Activated T-helper 1 cell treated with Interleukin-2 at 50 U/mL for 16 hours (primary cell): ENCODE data around the gene C7orf25.
A peak's percentile ranks its signal among the peaks of the same experiment; 100 is the strongest.

Experiments
- DNase-seq: peaks from one replicate; pipeline ENCODE4 v3.0.0-alpha.2; 2020; ENCODE audit warnings: low read depth

Gene C7orf25

GRCh38 chr7:42911454-42912447 is at the start of gene C7orf25:
Gene C7orf25, minus strand, starts transcription at chr7:42912070. Its CDS starts 1,170 bp downstream, at chr7:42910900.
- DNase-seq = peak; percentile 93

- DNase-seq = no peak
Observed at GRCh38 chr7:42961170-42961569, 49.3 kb upstream of the C7orf25 start.

GRCh38 chr7:42960762-42961161 is 48.9 kb upstream of the C7orf25 start:
- no peak for DNase-seq

DNA sequence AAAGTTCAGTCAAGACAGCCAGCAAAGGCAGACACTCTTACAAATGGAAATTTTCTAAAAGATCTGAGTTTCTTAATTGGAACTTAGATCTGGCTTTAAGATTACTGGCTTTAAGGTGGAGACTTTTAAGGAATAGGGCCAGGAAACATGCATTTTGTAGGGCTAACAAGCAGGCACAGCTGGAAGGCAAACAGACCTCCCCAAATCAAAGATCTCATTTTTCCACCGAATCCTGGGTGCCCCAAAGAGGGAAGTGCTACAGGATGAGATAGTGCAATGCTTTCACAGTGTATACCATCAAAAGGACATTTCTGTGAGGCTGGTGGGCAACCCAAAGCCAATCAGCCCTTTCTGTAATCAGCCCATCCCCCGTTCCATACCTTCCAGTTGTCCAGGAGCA is 47.7 kb upstream of the C7orf25 start:
- no peak for DNase-seq

DNA sequence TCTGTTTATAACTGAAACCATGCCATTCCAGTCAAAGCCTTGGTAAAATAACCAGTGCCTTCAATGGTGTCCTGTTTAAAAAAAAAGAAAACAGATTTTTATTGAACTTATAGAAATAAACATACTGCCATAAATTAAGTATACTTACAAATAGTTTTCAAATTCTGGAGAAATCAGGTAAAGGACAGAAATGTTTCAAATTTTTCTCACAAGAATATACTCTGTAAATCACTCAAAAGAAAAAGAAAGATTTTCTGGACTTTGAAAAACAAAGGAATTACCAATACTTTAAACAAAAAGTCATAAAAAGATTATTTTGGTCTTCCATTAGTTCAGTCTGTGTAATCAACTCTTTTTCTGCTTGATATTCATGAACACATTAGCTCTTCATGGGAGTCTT is 44.2 kb upstream of the C7orf25 start:
- no peak for DNase-seq

DNA sequence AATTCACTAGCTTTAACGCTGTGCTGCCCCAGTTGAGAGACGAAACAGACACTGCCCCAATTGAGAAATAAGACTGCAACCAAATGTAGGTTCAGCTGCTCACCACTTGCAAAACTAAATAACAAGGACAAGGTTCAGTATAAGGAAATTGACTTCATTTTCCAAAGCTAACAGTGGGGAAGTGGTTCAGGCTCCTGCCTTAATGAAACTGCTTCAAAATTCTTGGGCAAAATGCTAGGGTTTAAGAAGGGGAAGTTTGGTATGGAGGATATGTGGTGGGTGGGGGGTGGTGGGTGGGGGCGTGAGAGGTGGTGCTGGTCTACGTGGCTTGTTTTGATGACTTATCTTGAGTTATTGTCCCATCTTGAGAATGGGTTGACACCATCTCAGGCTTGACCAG is 42.1 kb upstream of the C7orf25 start:
- no peak for DNase-seq

DNA sequence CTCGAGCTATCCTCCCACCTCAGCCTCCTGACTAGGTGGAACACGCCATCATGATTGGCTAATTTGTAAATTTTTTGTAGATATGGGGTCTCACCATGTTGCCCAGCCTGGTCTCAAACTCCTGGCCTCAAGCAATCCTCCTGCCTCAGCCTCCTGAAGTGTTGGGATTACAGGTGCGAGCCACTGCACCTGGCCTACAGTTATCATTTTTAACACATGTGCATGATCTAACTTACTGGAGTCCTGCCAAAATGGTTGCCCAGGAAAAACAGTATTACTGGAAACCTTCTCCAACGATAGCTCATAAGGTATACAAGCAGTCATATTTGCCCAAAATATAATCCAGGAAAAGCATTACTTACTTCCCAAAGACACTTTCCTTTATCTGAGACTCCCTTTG is 40.5 kb upstream of the C7orf25 start:
- DNase-seq = no peak

DNA sequence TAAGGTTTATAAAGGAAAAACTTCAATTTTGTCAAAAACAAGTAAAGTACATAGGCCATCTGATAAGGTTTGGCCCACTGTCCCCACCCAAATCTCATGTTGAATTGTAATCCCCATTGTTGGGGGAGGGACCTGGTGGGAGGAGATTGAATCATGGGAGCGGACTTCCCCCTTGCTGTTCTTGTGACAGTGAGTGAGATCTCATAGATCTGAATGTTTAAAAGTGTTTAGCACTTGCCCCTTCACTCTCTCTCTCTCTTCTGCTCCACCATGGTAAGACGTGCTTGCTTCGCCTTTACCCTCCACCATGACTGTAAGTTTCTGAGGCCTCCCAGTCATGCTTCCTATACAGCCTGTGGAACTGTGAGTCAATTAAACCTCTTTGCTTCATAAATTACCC is 38.5 kb upstream of the C7orf25 start:
- no peak for DNase-seq

- no peak for DNase-seq
Observed at GRCh38 chr7:42947521-42947920, 35.7 kb upstream of the C7orf25 start.

GRCh38 chr7:42946627-42946950 is 34.7 kb upstream of the C7orf25 start:
- no peak for DNase-seq

DNA sequence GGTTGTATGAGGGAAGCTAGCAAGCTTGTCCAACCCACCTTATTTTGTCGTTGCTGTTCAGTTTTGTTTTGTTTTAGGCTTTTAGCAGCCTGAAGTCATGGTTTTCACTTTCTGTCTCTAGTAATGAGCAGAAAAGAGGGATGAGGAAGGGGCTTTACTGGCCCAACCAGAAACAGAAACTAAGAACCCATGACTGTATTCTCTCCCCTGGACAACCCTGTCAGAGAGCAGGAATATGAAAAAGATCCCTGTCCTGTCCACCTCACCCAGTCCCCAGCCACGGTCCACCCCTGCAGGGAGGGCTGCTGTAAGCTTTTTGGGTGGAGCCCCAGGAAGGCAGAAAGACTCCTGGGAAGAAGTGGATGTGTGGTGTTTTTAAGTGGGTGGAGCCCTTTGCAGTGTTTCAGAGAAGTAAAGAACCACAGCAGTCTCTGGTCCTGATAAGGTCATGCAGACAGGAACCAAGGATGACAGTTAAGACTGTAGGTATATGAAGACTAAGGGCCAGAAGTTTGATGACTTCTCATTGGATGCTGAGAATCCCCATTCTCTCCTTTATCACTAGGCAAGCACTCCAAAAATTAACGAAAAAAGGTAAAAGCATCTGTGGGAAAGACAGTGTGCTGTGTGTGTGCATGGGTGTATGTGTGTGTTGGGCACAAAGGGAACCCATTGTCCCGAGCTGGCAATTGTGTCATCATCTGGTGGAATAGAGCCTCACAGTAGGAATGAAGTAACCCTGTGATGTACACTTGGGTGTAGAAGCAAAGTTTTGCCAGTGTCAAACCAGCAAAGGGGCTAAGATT is 34.2 kb upstream of the C7orf25 start:
- DNase-seq = no peak

- DNase-seq = peak; percentile 37
Observed at GRCh38 chr7:42940985-42941847, 29.3 kb upstream of the C7orf25 start.

DNA sequence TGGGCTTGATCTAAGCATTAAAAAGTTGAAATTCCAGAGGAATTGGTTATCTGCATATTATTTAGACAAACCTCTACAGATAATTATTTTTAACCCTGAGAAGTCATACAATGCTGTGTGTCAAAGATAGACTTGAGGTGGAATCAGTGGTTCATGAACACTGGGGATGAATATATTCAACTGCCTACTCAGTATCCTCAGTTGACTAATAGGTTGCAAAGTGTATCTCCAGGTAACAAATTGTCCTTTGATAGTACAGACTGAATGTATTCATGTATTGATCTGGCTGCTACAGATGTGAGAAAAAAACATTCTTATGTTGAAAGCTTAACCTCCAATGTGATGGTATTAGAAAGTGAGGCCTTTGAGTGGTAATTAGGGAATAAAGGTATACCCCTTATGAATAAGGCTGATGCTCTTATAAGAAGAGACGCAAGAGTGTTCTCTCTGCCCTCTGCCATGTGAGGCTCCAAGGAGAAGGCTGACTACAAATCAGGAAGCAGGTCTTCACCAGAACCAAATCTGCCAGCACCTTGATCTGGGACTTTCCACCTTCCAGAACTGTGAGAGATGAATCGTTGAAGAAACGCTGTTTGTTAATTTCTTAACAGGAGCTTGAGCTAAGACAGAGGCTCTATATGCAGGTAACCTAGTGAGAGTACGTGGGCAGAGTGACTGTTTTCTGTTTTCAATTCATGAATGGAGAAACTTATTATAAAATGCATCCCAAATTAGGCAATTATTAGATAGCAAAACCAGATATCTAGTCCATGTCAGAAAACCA is 27.8 kb upstream of the C7orf25 start:
- no peak for DNase-seq

DNA sequence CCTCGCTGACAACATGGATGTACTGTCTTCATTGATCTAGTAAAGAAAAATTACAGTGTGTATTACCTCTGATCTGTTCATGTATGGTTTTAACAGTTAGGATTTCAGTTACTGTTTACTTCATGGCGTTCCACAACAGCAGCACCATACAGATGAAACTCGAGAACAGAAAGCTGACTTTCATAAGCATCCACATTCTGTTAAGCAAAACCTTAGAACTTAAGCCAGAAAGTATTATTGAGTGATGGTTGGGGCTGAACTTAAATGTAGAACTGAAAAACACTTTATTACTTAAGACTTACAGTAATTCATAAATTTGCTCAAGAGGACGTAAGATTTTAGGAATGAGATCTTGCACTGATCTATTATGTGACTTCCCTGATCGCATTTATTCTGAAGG is 24.0 kb upstream of the C7orf25 start:
- no peak for DNase-seq

DNA sequence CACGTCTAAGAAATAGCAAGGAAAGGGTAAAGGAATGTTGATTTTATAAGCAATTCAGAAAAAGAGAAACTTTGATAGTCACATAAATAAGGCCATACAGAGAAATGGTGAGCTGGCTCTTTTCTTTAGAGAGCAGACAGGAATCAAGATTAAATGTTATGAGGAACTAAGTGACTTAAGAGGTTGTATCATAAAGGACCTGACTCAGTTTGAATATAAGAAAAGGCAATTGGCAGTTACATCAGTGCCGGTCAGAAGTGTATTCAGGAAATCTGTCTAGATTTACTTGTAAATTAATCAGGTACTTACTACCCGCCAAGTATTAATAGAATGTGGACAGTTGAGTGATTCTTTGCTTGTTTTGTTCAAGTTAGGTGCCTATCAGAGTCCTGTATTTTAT is 22.4 kb upstream of the C7orf25 start:
- no peak for DNase-seq

DNA sequence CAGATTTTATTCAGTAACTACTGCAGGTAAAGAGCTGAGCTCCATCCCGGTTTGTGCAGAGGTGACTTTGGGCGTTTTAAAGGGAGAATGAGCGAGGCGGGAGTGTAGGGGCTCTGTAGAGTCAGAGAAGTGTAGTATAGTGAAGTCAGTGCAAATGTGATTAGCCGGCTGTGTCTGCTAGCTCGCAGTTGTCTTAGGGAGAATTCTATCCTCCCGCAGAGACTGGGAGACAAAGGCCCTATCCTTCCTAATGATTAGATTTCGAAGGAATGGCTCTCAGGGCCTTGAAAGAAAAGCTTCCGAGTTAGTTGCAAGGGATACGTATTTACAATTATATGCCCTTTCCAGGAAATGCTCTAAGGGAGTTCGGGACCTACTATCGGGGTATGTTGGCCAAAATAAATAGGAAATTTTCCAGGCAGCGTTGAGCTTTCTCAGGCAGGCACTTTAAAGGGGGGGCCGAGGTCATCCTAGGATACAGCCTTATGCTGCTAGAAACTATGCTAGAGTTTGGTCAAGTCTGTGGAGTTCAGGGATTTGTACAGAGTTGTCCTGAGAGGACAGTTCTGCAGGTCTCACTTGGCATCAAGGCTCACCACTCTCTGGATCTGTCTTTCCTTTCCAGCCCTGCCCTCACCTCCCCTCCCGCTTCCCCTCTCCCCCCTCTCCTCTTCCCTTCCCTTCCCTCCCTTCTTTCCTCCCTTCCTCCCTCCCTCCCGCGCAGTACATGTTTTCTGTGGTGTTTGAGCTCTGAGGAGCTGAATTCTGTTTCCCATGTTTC is 21.1 kb upstream of the C7orf25 start:
- no peak for DNase-seq

GRCh38 chr7:42931834-42932651 is 20.2 kb upstream of the C7orf25 start, which contains the start of the genes MRPL32 and PSMA2:
Gene MRPL32, plus strand, starts transcription at chr7:42932376. Its CDS starts 11 bp downstream, at chr7:42932387.
Gene PSMA2, minus strand, starts transcription at chr7:42932174. Its CDS starts 16 bp downstream, at chr7:42932158.
- DNase-seq = peak; percentile 90

DNA sequence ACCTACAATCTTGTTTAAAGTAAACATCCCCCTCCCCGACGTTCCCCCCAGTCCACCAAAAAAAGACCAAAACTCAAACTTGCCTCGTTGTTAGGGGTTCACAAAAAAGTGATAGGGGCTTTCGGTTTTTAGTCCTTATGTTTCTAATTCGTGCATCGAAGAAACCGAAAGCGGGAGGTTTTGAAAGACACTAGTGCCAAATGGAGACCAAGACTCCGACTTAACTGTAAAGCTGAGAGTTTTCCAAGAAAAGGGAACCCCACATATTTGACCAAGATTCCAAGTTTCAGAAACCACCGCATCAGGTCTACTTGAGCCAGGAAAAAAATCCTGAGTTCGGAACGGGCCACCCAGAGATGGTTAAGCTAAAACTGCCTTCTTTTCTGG is 19.6 kb upstream of the C7orf25 start:
- DNase-seq = no peak

DNA sequence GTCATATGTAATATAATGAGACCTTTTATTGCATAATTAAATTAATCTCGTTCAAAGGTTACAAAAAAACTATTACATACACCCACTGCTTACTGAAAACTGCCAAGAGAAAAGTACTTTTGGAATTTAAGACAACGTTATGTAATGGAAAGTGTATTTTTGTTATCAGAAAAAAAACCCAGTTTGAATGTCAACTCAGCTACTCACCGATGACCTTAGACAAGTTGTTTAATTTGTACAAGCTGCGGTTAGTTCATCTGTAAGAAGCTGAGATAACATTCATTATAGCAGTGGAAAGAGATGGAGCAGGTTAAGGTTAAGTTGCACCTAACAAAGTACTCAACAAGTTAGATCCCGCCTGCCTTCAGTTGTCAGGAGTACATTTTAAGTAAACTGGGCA is 19.0 kb upstream of the C7orf25 start:
- no peak for DNase-seq
